ENCODE results near the gene TMEM178A.

TMEM178A gene

DNA sequence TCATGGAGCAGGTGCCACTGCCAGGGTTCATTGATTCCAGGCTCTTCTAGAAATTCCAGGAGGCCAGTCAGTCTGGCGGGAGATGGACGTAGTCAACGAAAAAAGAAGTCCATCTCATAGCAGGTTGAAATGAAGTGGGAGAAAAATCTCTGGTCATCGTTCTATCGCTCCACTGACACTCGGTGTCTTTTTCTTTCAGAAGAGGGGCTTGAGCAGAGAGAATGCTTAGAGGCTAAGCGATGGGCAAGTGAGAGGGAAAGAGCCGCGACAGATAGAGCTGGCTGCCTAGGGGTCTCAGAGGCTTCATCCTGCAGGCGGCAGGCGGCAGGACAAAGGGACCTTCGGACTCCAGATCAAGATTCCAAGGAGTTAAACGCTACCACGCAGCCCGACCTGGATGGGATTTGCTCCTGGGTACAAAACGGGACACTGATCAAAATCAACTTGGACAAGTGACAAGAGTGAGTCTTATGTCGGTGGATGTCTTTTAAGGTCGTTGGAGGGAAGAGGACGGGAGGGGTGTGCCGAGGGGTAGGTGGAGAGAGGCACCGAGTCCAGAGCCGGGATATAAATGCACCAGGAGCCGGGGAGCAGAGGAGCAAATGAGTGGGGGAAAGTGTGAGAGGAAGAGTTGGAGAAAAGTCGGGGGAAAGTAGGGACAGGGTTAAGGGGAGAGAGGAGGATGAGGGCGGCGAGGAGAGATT lies 677 bp upstream of the TMEM178A start:
- TF ChIP-seq, protein P1, sequence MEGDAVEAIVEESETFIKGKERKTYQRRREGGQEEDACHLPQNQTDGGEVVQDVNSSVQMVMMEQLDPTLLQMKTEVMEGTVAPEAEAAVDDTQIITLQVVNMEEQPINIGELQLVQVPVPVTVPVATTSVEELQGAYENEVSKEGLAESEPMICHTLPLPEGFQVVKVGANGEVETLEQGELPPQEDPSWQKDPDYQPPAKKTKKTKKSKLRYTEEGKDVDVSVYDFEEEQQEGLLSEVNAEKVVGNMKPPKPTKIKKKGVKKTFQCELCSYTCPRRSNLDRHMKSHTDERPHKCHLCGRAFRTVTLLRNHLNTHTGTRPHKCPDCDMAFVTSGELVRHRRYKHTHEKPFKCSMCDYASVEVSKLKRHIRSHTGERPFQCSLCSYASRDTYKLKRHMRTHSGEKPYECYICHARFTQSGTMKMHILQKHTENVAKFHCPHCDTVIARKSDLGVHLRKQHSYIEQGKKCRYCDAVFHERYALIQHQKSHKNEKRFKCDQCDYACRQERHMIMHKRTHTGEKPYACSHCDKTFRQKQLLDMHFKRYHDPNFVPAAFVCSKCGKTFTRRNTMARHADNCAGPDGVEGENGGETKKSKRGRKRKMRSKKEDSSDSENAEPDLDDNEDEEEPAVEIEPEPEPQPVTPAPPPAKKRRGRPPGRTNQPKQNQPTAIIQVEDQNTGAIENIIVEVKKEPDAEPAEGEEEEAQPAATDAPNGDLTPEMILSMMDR (IDR thresholded peaks at IDR 0.05; ENCODE audit: control insufficient read depth, extremely low read depth, insufficient read depth): no peak
- no peak overlapping the region for H3K4me3 ChIP-seq (ENCODE audit: low read depth, low read length)
- DNase-seq (ENCODE audit: low read depth): no peak

DNA sequence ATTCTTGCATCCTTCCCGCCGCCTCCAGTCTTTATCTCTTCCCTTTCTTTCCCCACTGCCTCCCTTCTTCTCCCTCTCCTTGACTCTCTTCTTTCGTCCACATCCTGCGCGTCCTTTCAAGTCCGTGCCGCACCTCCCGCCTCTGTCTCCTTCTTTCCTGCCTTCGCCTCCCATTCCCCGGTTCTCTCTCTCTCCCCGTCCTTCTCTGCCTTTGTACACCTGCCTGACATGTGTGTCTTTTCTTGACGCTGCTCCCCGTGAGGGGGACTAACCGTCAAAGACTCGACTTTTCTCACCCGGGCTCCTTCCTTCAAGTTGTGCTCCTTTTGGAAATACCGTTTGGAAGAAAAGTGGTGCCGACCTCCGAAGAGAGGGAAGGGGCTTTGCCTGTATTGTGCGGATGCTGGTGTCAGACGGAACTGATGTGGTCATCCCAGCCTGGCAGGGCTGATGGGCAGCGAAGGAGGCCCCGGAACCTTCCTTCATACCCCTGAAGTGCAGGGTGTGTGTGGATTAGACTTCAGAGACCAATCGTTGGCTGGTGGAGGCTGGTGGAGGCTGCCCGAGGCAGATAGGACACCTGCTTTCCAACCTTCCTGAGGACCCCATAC lies 879 bp downstream of the TMEM178A start:
- no peak overlapping the region for H3K4me3 ChIP-seq (ENCODE audit: low read depth, low read length)
- TF ChIP-seq, protein P1 (IDR thresholded peaks at IDR 0.05; ENCODE audit: control insufficient read depth, extremely low read depth, insufficient read depth): no peak
- no peak for DNase-seq (ENCODE audit: low read depth)

DNA sequence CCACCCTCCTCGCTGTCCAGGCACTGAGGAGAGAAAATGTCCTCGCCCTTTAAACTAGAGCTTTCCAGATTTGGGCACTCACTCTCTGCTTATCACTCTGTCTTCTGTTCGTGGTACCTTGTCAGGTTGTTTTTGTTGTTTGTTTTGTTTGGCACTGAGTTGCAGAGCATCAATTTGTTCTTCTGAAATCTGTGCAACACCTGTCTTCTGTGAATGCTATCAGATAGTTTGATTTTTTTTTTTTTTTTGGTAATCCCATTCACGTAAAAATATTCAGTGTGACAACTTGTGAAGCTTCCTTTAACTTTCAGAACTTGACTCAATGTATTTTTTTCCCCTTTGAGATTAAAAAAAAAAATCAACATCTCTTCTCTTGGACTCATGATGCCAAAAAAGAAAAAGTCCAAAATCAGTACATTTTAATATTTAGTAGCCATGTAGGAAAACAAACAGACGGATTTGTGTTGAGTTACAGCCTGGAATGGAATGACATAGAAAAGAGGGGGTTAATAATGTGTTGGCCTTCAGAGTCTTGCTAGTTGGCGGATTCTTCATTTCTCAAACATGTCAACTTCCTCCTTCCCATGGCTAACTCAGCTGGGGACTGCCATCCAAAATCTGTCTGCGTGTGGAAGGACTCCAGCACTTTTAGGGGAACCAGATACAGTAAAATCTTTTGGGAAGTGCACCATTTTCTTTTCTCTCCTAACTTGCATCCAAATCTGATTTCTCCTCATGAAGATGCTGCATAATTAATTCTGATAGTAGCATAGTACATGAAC lies 1.6 kb downstream of the TMEM178A start:
- H3K4me3 ChIP-seq (ENCODE audit: low read depth, low read length): no peak overlapping the region
- TF ChIP-seq, protein P1 (IDR thresholded peaks at IDR 0.05; ENCODE audit: control insufficient read depth, extremely low read depth, insufficient read depth): no peak
- DNase-seq (ENCODE audit: low read depth): no peak

DNA sequence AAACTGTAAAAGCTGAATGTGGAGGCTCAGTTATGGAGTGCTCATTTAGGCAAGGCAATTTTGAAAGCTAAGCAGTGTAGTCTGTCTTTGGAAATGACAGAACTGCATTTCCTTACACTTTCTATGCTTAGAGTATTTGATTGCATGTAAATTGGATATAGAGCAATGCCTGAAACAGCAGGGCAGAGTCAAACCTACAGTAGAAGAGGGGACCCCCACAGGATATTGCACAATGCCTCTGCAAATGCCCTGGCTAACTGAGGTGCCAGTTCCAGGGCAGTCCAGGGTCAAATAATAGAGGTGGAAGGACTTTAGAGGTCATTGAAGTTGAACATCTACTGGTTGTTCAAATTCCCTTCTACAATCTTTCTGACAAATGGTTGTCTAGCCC lies 2.2 kb downstream of the TMEM178A start:
- H3K4me3 ChIP-seq (ENCODE audit: low read depth, low read length): no peak overlapping the region
- no peak for DNase-seq (ENCODE audit: low read depth)
- TF ChIP-seq, protein P1 (IDR thresholded peaks at IDR 0.05; ENCODE audit: control insufficient read depth, extremely low read depth, insufficient read depth): no peak

DNA sequence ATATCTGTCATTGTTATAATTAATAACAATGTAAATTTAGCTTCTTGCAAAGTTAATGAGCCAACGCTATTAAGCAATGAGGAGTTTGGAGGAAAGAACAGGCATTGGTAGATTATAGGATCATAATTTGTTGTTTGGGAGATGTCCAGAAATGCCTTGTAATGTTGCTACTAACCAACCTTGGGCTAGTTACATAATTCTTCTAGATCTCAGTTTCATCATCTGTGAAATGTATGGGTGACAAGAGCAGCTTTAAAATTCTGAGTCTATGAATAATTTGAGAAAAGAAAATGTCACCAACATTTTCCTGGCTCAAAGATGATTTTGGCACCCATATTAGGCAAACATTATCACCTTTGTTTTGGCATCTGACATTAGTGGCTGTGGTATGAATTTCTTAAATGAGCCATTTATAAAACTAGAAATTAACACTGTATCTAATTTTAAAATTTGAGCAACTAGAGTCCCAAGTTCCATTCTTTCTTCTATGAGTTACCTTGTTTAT lies 2.9 kb downstream of the TMEM178A start:
- H3K4me3 ChIP-seq (ENCODE audit: low read depth, low read length): no peak overlapping the region
- TF ChIP-seq, protein P1 (IDR thresholded peaks at IDR 0.05; ENCODE audit: control insufficient read depth, extremely low read depth, insufficient read depth): no peak
- DNase-seq (ENCODE audit: low read depth): no peak

DNA sequence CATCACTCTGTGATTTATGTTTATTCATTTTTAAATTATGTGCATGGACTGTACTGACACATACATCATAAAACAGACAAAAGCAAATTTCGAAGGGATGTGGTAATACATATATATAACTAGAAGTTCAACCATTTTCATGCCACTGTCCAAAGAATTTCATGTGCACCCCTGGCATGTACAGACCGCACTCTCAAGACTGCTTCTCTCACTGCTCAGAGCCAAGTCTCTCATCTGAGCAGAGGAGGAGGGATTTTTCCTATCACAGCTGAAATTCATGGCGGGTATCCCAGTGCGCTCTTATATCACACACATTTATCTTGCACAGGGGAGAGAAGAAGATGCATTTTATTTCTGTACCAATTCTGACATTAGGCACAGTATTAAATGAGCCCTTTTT lies 5.9 kb downstream of the TMEM178A start:
- no peak for DNase-seq (ENCODE audit: low read depth)
- TF ChIP-seq, protein P1 (IDR thresholded peaks at IDR 0.05; ENCODE audit: control insufficient read depth, extremely low read depth, insufficient read depth): no peak
- H3K4me3 ChIP-seq (ENCODE audit: low read depth, low read length): no peak overlapping the region

Data from LNCaP clone FGC (cell line).